Lung microvascular endothelial cell (primary cell): ENCODE data around the gene FAM111A. TPM values are rescaled to one million over a fixed set of nuclear protein-coding genes. Genes with fewer than 3 reads are reported as not detected.
"Not testable (repeated sequence)": the region's sequence is repeated elsewhere in the genome, so short reads cannot be mapped to it uniquely, and the experiment has no call there.

Experiments
- DNase-seq, 2 donors: peaks; one replicate each; pipeline versions ENCODE4 v3.0.0 to v3.0.0-alpha.2; 2010; ENCODE audit warnings: low read depth in 2 of 2
- total RNA-seq: library from RNA; depleted of rRNA; stranded (reverse); fragments of >200 nt; gene quantifications from 2 replicates; pipeline ENCODE4 v1.2.1, GENCODE V29; 2014

FAM111A gene, protein sequence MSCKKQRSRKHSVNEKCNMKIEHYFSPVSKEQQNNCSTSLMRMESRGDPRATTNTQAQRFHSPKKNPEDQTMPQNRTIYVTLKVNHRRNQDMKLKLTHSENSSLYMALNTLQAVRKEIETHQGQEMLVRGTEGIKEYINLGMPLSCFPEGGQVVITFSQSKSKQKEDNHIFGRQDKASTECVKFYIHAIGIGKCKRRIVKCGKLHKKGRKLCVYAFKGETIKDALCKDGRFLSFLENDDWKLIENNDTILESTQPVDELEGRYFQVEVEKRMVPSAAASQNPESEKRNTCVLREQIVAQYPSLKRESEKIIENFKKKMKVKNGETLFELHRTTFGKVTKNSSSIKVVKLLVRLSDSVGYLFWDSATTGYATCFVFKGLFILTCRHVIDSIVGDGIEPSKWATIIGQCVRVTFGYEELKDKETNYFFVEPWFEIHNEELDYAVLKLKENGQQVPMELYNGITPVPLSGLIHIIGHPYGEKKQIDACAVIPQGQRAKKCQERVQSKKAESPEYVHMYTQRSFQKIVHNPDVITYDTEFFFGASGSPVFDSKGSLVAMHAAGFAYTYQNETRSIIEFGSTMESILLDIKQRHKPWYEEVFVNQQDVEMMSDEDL
- 26.4 and 52.6 TPM in 2 replicates for total RNA-seq

DNA sequence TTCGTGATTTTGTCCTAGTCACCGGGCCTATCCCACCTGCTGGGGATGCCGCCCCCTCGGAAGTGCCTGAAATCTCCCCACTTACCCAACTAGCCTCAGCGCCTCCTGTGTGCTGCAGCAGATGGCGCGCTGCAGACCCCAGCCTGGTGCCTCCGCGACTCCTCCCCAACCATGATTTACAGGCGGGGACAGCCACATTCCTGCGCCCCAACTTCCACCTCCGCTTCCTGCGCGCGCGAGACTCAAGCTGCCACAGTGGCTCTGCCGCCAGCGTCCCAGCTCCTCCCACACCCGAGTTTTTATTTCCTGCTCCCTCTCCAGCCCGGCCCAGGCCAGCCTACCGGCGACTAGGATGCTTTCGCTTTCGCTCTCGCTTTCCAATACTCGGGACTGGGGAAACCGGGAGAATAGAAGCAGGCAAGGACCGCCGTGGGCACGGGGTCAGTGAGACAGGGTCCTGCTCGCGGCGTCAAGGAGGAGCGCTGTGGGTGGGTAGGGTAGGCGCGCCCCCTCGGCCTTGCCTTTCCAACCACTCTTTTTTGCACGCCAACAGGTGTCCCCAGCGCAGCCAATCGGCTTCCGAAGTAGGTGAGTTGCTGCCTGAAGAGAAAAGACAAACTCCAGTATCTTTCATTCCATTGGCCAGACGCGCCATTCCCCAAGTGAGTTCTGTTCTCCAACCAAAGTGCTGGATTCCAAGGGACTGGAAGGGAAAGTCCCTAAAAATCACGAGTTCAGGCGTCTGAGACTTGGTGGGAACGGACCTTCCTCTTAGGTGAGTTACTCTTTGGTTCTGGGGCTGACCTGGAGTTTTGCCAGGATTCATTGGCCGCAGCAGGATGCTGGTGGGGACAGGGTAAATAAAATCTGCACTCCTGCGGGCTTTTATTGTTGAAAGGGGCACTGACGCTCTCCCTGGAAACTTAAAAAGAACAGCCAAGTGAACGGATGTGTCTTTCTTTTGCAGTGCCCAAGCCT lies at the start of gene FAM111A:
FAM111A (plus strand) TSS at position 327 of the 978 bp plus-strand sequence. CDS start 6,017 bp downstream, outside the sequence.
- DNase-seq, result peak; percentile 93

DNA sequence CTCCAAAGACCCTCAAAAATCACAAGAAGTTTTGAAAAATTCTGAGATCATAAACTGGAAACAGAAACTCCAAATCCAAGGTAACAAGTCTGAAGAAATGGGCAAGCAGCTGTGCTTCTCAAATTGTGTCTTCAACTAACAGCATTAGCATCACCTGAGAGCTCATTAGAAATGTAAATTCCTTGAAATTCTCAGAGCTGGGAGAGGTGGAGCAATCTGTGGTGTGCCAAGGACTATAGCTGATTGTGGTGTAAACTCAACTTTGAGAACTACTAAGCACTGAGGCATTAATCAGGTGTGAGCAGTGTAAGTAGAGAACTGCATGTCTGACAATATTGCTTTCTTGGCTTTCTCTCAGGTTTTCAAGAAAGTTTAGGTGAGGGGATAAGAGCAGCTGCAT lies 49.1 kb upstream of the FAM111A start:
- DNase-seq, result not testable (repeated sequence)

DNA sequence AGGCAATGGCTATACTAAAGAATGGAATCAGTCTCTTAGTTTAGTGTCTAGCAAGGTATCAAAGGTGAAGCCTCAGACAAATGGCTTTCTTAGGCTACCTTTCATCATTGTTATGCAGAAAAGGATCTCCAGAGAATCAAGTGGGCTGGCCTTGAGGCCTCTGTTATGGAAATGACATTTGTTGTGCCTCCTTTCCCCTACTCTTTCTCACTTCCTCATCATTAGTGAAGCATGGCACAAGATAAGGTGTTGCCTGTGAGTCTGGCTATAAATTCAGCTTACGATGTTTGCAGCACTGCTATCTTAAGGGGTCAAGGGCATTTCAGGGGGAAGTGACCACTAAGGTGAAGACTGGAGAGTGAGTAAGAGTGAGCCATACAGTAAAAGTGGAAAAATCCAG lies 47.4 kb upstream of the FAM111A start:
- DNase-seq, result not testable (repeated sequence)

DNA sequence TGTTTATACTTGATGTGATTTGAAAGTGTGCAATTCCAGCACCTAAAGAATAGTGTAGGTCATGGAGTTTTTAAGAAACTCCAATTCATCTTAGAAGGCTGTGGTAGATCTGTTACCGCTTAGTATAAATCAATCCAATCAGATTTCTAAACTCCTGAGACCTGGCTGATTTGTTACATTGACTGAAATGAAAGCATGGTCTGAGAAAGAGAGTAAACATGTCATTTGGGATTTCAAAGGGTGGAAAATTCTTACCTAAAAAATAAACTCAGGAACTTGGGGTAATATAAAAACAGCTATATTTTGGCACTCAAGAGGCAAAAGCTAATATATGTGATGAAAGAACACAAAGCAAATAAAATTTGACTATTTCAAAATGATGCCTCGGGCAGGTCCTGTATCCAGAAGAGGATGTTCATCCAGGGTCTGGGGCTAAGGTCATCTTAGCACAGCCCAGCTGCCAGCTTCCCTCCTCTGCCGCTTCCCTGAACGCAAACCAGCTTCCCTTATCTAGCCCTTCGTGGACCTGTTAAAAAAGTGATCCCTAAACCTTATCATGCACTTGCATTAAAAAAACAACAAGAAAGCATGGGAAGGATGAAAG lies 46.6 kb upstream of the FAM111A start:
- DNase-seq, result not testable (repeated sequence)

DNA sequence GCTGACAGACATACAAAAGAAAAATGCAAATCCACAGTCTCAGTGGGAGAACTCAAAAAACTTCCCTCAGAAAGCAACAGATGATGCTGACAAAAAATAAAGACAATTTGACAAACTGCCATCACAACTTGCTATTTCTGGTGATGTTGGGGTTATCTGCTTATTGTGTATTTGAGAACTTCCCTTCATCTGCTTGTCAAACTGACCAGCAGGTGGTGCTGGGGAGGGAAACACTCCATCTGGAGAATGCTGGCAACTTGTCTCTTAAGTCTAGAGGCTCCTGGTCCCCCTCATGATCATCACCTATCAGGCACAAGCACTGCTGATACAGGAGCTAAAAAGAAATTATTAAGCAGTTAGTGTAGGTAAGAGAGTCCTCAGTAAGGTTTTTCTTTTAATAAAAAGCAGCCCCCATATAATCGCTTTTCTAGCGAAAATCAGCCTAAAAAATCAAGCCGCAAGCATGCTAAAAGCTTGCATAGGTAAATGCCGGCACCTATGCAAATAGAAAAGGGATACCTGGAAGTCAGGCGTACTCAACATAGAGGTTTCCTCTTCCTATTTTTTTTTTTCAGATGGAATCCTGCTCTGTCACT lies 45.4 kb upstream of the FAM111A start:
- DNase-seq, result peak; percentile 66 to 76

DNA sequence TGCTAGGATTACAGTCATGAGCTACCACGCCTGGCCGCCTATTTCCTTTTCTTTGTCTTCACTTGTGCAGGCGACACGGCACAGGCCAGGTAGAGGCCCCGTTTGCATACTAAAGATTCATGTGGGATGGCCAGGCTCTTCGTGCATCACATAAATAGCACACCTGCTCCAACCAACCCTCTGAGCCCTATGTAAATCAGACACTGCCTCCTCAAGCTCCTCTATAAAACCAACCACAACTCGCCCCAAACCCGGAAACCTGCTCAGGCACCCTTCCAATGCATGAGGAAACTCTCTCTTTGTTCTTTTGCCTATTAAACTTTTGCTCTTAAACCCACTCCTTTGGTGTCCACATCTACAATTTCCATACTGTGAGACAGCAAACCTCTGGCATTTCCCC lies 44.7 kb upstream of the FAM111A start:
- DNase-seq, result not testable (repeated sequence)

DNA sequence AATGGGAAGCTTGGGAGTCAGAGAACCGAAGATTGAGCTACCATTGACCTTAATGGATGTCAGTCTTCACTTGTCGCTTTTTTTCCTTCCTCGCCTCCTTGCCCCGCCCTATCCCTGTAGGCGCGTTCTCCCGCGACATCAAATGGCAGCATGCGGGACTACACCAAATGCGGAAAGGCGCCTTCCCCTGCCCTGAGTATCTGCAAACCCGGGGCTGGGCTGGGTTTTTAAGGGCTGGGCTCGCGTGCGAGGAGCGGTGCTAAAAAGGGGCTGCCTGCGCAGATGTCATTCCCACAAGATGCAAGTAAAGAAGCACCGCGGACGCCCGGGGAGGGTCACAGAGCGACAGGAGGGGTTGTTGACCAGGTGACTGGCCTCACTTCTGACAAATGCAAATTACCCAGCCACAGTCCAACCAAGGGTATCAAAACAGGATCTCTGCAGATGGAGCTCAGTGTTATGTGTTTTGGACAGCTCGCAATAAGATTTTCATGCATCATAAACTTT lies 40.3 kb upstream of the FAM111A start:
- peak; percentile 9 to 48 for DNase-seq

DNA sequence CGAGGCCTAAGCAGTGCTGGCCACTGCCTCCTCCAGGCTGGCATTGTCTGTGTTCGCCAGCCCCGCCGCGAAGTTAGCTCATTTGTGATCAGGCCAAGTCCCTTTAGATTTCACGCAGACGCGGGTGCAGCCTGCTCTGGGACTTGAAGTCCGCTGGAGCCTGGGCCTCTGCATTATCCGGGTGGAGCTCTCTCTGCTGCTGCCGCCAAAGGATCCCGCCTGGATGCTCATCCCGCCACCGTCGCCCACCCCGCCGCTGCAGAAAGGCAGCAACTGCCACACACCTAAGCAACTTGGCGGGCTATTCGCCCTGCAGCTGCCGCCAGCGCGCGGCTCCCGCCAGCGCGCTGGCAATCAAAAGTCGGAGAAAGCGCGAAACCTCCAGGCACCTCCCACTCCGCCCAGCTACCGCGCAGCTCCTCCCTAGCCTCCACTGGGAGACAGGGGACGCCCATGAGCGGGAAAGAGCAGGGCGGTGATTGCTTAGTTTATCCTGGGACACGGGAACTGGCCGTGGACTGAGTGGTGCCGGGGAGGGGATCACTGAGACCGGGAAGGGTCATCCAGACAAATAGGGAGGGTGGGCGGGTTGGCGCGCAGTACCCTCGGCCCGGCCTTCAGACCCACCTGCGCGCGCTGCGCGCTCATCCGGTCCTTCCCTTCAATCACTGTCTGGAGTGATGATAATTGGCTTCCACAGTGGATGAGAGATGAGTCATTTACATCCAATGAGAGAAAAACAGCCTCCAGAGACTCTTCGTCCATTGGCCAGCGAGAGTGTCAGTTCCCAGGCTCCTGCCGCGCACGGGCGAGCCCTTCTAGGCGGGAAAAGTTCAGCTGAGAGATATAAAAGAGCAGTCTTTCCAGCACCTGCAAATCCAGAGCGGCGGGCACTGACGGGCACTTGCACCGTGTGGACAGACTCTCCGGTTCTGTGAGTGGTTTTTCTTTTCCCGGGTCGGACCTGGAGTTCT lies 36.0 kb upstream of the FAM111A start, which contains the start of gene FAM111B:
FAM111B (plus strand) TSS at position 875 of the 974 bp plus-strand sequence. CDS start 2,389 bp downstream, outside the sequence.
- peak; percentile 93 to 95 for DNase-seq

DNA sequence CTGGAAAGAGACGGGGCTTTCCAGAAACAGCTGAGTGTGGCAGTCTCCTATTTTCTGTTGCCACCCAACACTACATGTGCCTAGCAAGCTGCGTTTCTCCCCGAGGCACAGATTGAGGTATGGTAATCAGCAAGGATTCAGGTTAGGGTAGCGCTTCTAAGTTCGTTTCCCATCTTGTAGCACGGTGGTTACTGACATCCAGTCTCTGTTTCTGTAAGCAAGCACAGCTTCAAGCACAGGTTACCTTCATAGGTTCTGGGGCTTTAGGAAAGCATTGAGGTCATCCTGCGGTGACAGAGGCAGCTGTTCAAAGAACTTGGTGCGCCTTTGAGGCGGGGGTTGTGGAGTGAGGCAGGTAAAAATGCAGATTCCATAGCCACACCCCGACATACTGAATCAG lies 34.9 kb upstream of the FAM111A start:
- not testable (repeated sequence) for DNase-seq

DNA sequence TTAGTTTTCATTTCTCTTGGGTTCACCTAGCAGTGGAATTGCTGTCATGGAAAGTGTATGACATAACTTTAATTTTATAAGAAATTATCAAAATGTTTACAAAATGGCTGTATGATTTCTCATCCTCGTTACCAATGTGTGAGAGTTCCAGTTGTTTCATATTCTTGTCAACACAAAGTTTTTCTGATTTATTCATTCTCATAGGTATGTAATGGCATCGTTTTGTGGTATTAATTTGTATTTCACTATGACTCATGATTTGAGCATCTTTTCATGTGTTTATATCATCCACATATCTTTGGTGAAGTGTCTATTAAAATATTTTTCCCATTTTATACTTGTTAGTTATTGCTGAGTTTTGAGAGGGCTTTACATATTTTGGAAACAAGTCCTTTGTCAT lies 30.2 kb upstream of the FAM111A start:
- DNase-seq, result no peak

DNA sequence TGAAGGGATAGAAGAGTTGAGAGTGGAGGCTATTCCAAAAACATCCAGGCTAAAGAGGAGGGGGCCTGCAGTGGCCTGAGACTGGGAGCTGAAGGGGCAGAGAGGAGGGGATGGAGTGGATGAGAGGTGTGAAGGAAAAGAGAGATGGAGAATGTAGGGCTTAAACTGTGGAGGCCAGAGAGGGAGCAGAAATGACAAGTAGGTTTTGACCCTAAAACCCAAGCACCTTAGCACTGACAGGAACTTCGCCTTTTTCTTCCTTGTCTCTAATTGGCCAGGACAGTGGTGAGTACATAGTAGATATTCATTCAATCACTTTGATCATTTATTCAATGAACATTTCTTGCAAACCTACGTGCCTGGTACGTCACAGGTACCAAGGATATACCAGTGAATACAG lies 28.3 kb upstream of the FAM111A start:
- no peak for DNase-seq

DNA sequence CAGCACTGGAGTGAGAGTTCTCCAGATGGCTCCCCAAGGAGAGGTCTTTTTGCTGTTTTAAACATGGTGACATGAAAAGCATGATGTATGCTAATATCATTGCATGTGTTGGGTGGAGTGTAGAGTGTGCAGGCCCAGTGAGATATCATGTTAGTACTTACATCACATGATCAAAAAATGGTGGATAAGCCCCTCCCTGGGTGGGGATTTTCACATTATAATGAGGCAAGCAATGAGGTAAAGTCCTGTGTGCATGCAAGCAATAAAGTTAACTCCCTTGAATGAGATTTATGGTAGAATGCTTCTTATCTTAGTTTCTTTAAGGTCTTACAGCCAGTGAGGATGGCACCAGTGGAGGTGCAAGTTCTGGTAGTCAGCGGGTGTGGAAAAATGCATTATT lies 27.1 kb upstream of the FAM111A start:
- no peak for DNase-seq

DNA sequence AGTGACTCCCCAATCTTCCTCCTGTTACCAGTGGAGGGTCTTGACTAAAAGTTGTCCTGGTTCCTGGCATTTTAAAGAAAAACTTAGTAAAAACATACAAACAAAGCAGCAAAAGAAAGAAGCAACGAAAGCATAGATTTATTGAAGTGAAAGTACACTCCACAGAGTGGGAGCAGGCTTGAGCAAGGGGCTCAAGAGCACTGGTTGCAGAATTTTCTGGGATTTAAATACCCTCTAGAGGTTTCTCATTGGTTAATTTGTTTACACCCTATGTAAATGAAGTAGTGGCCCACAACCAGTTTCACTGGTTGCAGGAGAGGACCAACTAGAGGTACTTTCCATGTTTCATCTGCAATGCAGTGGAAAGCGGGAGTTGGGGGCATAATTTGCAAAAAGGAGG lies 24.9 kb upstream of the FAM111A start:
- DNase-seq, result no peak

DNA sequence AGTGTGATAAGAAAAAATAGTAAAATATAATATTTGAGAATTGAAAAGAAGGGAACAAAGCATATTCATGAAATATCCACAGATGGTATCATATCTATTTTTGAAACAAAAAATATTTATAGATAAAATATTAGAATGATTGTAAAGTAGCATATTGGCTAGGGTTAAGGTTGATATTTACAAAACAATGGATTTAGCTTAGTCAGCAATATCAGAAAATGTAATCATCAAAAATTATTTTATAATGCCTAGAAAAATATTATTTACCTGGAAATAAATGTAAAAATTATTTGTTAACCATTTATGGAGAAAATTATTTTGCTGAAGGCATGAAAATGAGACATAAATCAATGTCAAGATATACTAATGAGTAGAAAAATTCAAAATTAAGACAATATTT lies 22.8 kb upstream of the FAM111A start:
- DNase-seq, result no peak

DNA sequence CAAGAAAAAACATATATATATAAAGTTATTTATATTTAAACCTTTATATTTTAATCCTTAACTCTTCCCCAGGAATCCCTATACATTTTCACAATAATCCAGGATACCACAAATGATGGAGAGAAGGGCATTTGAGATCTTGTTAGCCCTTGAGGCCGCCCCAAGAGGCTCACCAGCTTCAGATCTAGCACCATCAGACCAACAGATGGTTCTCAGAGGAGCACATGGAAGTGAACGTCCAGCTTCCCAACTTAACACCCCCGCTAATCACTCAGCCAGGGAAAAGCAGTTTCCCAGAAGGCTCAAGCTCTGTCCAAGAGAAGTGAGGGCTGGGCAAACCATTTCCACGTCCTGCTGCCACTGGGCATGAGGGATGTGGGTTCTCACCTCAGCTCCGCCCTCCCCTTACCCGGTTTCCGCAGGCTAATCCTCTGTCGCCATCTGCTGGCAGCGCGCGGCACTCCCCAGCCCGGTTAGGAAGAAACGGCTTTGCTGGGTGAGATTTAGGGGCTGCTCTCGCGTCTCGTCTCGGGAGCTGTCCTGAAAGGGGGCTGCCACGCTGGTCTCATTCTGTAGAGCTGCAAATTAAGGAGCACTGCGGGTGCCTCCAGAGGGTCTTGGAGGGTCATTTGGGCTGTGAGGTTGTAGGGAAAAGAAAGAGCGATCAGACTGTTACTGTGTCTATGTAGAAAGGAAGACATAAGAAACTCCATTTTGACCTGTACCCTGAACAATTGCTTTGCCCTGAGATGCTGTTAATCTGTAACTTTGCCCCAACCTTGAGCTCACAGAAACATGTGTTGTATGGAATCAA lies 6.8 kb upstream of the FAM111A start:
- peak; percentile 81 to 83 for DNase-seq

DNA sequence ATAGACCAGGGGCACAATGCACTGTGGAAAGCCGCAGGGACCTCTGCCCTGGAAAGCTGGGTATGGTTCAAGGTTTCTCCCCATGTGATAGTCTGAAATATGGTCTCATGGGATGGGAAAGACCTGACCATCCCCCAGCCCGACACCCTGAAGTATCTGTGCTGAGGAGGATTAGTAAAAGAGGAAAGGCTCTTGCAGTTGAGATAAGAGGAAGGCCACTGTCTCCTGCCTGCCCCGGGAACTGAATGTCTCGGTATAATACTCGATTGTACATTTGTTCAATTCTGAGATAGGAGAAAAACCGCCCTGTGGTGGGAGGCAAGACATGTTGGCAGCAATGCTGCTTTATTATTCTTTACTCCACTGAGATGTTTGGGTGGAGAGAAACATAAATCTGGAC lies 6.1 kb upstream of the FAM111A start:
- not testable (repeated sequence) for DNase-seq

DNA sequence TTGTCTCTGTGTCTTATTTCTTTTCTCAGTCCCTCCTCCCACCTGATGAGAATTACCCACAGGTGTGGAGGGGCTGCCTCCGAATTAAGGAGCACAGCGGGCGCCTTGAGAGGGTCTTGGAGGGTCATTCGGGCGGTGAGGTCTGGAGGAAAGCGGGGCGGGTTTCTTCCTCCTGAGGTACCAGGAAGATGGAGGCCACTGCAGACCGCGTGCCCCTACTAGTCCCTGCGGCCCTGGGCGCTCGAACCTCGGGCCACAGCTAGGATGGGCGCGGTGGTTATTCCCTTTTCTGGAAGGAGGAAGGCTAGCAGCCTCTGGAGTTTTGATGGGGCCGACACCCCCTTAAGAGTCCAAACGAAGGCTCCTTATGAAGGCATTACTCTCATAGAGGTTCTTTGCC lies 5.5 kb upstream of the FAM111A start:
- no peak for DNase-seq

DNA sequence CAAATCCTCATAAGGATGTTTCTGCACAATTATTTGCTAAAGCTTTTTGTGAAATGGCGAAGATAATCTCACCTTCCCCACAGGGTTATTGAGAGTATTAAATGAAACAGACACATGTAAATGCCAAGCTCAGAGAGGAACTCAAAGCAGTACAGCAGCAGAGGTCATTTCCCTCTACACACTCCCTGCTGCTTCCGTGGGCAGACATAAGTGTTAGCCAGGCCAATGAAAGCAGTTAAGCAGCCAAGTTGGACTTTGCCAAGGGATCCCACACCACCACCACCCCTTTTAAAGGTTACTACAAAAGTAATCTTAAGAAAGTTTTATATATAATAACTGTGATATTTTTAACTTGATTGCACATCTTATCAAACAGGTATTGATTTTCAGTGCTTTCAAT lies 4.0 kb upstream of the FAM111A start:
- DNase-seq, result peak; percentile 24 to 75

DNA sequence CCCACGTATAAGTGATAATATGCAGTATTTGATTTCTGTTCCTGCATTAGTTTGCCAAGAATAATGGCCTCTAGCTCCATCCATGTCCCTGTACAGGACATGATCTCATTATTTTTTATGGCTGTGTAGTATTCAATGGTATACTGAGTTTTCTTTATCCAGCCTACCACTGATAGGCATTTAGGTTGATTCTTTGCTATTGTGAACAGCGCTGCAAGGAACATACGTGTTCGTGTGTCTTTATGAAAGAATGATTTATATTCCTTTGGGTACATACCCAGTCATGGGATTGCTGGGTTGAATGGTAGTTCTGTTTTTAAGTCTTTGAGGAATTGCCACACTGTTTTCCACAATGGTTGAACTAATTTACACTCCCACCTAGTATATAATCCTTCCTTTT lies 1.5 kb upstream of the FAM111A start:
- DNase-seq, result no peak
